GM23338 (cell line): ENCODE data around the gene LRBA. TPM values are rescaled to one million over a fixed set of nuclear protein-coding genes. Genes with fewer than 3 reads are reported as not detected.

Experiments used
- CTCF ChIP-seq, 2 experiments: fragments of 200-600 bp in 1 of 2; sonication (generic) in 1 of 2; conservative IDR thresholded peaks; 2 replicates each; pipeline versions ENCODE4 v1.5.1 to v1.6.1; 2016 to 2017; ENCODE audit warnings: antibody characterized with exemption in 2 of 2, low read depth in 2 of 2, mild to moderate bottlenecking in 2 of 2, moderate library complexity in 1 of 2
- EZH2 ChIP-seq: fragments of 200-600 bp; sonication (generic); IDR thresholded peaks from one replicate; pipeline ENCODE4 v1.8.0; 2017; ENCODE audit warnings: antibody characterized with exemption, mild to moderate bottlenecking, low read depth; ENCODE audit not compliant: unreplicated experiment
- EZH2phosphoT487 ChIP-seq: fragments of 200-600 bp; sonication (generic); IDR thresholded peaks from one replicate; pipeline ENCODE4 v1.8.1; 2018; ENCODE audit warnings: antibody characterized with exemption; ENCODE audit not compliant: unreplicated experiment
- JUNB ChIP-seq: IDR thresholded peaks from one replicate; pipeline ENCODE4 v1.6.1; 2016; ENCODE audit warnings: antibody characterized with exemption; ENCODE audit not compliant: unreplicated experiment
- NANOG ChIP-seq: IDR thresholded peaks from 2 replicates; pipeline ENCODE4 v1.6.1; 2016; ENCODE audit warnings: antibody characterized with exemption, borderline replicate concordance
- ZNF331 ChIP-seq: fragments of 250-450 bp; sonication (Bioruptor Pico); IDR thresholded peaks from 2 replicates; pipeline ENCODE4 v1.5.0; 2020; ENCODE audit warnings: low read depth, mild to moderate bottlenecking, moderate library complexity
- ZNF462 ChIP-seq: fragments of 250-450 bp; sonication (Bioruptor Pico); IDR thresholded peaks from 2 replicates; pipeline ENCODE4 v1.5.0; 2020; ENCODE audit warnings: mild to moderate bottlenecking, moderate library complexity
- polyA plus RNA-seq: library from polyadenylated mRNA; unstranded; fragments of >200 nt; fragmentation: Nextera tagmentation; extraction: Ambion mirVana; gene quantifications from 2 replicates; pipeline ENCODE4 v1.2.1, GENCODE V29; 2016
- total RNA-seq: library from RNA; depleted of rRNA; stranded (reverse); fragments of >200 nt; shearing (Covaris generic); gene quantifications from 2 replicates; pipeline ENCODE4 v1.2.3, GENCODE V29; 2014
- TF ChIP-seq, protein P1 (sequence below): IDR thresholded peaks from one replicate; pipeline ENCODE4 v1.6.1; 2018; ENCODE audit warnings: antibody characterized with exemption; ENCODE audit not compliant: unreplicated experiment

The LRBA gene
- total and polyA plus RNA-seq, 2 experiments from 2014 or later: 23.3 to 126 TPM

DNA sequence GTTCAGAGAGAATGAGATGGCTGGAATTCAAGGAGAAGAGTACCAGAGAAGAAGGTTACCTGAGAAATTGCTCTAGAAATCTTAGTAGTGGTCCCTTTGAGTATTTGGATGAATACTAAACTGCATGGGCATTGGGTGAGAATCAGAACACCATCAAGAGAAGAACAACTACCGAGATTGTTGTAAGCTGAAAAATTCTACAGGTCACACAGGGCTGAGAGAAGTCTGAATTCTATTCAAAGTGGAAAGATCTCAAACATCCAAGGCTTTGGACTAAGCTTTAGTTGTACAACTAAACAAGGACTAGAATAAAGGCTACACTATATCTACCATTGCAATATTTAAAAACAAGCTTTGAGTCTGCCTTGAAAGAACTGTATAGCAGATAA lies 40.8 kb downstream of the LRBA start (continued):
- TF ChIP-seq ZNF462 (CRISPR knock-in tag) (no peak), ZNF331 (CRISPR knock-in tag) (no peak), CTCF (conservative IDR thresholded peaks at IDR 0.05; ENCODE audit: low read depth in 2 of 2) (no peak), NANOG (no peak), EZH2phosphoT487 (no peak), JUNB (no peak), EZH2 (no peak)
- TF ChIP-seq, protein P1, sequence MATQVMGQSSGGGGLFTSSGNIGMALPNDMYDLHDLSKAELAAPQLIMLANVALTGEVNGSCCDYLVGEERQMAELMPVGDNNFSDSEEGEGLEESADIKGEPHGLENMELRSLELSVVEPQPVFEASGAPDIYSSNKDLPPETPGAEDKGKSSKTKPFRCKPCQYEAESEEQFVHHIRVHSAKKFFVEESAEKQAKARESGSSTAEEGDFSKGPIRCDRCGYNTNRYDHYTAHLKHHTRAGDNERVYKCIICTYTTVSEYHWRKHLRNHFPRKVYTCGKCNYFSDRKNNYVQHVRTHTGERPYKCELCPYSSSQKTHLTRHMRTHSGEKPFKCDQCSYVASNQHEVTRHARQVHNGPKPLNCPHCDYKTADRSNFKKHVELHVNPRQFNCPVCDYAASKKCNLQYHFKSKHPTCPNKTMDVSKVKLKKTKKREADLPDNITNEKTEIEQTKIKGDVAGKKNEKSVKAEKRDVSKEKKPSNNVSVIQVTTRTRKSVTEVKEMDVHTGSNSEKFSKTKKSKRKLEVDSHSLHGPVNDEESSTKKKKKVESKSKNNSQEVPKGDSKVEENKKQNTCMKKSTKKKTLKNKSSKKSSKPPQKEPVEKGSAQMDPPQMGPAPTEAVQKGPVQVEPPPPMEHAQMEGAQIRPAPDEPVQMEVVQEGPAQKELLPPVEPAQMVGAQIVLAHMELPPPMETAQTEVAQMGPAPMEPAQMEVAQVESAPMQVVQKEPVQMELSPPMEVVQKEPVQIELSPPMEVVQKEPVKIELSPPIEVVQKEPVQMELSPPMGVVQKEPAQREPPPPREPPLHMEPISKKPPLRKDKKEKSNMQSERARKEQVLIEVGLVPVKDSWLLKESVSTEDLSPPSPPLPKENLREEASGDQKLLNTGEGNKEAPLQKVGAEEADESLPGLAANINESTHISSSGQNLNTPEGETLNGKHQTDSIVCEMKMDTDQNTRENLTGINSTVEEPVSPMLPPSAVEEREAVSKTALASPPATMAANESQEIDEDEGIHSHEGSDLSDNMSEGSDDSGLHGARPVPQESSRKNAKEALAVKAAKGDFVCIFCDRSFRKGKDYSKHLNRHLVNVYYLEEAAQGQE: no peak
